GM18867 (cell line): Measurements from ENCODE around the gene CD226.

Experiments used
- ATAC-seq: cut with Tn5 transposase; IDR thresholded peaks from one replicate; pipeline ENCODE4 v1.9.1; 2021; ENCODE audit warnings: mild to moderate bottlenecking, moderate library complexity; ENCODE audit not compliant: unreplicated experiment

The CD226 gene

DNA sequence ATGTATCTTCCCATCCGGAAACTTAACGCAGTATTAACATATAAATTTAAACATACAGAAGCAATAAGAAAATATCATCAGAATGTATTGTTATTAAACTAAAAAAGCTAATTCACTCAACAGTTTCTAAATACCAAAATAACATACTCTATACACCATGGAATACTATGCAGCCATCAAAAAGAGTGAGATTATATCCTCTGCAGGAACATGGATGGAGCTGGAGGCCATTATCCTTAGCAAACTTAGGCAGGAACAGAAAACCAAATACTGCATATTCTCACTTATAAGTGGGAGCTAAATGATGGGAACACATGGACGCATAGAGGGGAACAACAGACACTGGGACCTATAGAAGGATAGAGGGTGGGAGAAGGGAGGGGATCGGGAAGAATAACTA, 127.1 kb downstream of the CD226 start:
- ATAC-seq, result no peak

GRCh38 chr18:69819460-69819859, 128.2 kb downstream of the CD226 start:
- no peak for ATAC-seq

DNA sequence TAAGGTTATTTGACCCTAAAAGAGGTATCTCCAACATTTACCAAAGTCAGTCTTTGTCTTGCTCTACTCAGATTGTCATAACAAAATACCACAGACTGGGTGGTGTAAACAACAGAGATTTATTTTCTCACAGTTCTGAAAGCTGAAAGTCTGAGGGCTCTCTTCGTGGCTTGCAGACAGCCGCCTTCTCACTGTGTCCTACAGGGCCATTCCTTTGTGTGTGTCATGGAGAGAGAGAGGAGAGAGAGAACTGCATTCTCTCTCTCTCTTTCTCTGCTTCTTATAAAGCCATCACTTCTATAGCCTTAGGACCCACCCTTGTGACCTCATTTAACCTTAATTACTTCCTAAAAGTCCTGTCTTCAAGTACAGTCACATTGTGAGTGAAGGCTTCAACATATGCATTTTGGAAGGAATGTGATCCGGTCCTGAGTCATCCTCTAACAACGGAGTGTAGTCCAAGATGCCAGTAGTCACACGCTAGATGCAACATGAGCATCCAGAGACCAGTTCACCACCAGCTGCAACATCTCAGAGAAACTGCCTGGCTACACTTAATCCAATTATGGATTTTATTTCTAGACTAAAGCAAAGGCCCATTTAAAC, 130.2 kb downstream of the CD226 start:
- ATAC-seq, result no peak

DNA sequence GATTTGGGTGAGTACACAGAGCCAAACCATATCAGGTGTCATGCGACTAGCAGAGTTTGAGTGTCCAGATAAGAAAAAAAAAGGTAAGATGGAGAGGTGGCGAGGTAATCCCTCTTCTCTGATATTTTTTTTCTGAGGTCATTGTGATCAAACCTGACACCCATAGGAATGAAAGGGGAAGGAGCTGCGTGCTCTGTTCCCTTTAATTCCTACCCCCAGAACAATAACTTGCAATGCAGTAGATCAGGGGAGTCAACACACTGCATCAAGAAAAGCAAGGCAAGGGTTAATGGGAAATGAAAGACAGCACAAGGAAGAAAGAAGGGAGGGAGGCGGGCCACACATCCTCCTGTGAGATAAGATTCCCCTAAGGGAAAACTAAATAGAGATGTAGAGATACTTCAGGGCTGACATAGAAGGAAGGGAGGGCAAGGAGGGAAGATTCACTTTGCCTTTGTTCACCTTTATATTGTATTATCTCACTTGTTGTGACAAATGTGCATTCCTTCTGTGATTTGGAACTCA, 132.8 kb downstream of the CD226 start:
- no peak for ATAC-seq

- no peak for ATAC-seq
These were observed 134.1 kb downstream of the CD226 start for GRCh38 chr18:69813559-69813958.

DNA sequence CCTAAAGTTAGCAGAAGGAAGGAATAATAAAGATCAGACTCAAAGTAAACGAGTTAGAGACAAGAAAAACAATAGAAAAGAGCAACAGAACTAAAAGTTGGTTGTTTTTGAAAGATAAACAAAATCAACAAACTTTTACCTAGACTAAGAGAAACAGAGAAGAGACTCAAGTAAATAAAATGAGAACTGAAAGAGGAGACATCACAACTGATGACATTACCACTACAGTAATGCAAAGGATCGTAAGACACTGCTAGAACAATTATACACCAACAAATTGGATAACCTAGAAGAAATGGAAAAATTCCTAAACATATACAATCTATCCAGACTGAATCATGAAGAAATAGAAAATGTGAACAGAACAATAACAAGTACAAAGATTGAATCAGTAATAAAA, 139.3 kb downstream of the CD226 start:
- ATAC-seq, result peak; percentile 66

GRCh38 chr18:69804776-69805501, 142.7 kb downstream of the CD226 start:
- ATAC-seq, result no peak
